Skeletal muscle cell (primary cell): Measurements from ENCODE around the gene RNPEPL1.

ENCODE experiments used
- DNase-seq: peaks from one replicate; pipeline ENCODE4 v3.0.0-alpha.2; 2010; ENCODE audit warnings: low read depth
- H3K4me3 ChIP-seq: 2 replicates; pipeline ENCODE4 v1.5.1; 2011; ENCODE audit warnings: low read depth, mild to moderate bottlenecking, control low read depth, low read length, moderate library complexity

Gene RNPEPL1

DNA sequence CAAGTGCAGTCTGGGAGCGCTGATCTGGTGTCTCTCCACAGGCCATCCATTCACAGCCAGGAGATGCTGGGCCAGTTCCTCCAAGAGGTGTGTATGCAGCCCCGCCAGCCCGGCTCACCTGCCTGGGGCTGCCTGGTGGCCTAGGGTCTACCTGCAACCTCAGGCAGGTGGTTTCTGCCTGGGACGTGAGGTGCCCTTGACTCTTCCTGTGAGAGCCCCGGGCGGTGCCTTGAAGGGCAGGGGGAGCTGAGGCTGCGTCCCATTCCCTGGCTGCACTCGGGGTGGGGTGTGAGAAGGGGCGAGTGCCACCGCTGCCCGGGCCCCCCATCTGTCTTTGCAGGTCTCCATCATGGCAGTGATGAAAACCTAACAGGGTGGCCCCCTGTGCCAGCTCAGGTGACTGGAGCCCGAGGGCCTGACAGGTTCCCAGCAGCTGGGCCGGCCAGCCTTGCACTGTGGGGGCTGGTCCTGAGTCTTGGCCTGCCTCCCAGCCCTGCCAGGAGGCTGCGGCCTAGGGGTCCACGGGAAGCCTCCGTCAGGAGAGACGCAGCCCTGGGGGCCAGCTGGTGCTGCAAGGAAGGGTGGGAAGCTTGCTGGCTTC is 30.1 kb downstream of the RNPEPL1 start:
- no peak for DNase-seq
- H3K4me3 ChIP-seq: no peak overlapping the region

GRCh38 chr2:240599141-240599583 is 30.9 kb downstream of the RNPEPL1 start:
- no peak for DNase-seq
- no peak overlapping the region for H3K4me3 ChIP-seq

DNA sequence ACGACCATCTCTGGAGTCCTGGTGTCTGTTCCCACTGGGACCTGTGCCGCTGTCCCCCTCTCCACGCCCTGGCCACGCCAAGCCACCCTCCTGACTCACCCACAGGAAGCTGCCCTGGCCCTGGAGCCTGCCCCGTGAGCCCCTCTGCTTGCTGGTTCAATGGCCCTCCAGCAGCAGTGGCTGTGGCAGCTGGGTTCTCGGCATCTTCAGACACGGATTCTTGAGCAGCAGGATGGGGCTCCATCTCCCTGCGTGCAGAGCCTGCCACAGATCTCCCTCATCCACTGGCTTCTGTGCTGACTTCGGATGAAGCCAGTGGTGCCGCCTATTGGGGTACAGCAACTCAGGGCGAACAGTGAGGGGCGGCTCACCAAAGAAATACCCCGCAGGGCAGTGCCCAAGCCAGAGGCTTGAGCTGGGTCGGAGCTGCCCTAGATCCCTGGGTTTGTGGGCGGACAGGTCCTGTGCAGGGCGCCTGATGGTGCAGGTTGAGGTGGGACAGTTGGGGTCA is 32.2 kb downstream of the RNPEPL1 start:
- DNase-seq: no peak
- no peak overlapping the region for H3K4me3 ChIP-seq

GRCh38 chr2:240601061-240601830 is 33.0 kb downstream of the RNPEPL1 start:
- DNase-seq: no peak

GRCh38 chr2:240601831-240602160 is 33.5 kb downstream of the RNPEPL1 start:
- no peak for DNase-seq
- no peak overlapping the region for H3K4me3 ChIP-seq

More at GRCh38 chr2:240601061-240601830, 33.0 kb downstream of the RNPEPL1 start:
- H3K4me3 ChIP-seq: no peak overlapping the region

- H3K4me3 ChIP-seq: no peak overlapping the region
- DNase-seq: no peak
Observed at GRCh38 chr2:240602266-240603050, 34.2 kb downstream of the RNPEPL1 start.

GRCh38 chr2:240603081-240603835 is 35.0 kb downstream of the RNPEPL1 start:
- H3K4me3 ChIP-seq: no peak overlapping the region
- DNase-seq: no peak

DNA sequence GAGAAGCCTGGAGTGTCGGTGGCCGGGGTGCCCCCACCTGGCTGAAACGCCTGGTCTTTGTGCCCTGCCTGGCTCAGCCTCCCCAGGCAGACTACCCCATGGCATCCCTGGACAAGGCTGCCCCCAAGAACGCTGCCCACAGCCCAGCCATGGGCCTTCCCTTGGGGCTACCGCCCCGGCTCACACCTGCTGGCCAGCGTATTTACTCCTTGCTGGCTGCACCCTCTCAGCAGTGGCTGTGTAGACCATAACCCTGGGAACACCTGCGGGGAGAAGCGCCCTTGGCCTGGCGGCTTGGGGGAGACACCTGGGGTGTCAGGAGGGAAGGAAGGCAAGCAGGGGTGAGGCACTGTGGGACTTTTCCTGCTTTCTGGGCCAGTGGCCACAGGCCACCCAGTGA is 35.6 kb downstream of the RNPEPL1 start:
- H3K4me3 ChIP-seq: no peak overlapping the region
- no peak for DNase-seq

DNA sequence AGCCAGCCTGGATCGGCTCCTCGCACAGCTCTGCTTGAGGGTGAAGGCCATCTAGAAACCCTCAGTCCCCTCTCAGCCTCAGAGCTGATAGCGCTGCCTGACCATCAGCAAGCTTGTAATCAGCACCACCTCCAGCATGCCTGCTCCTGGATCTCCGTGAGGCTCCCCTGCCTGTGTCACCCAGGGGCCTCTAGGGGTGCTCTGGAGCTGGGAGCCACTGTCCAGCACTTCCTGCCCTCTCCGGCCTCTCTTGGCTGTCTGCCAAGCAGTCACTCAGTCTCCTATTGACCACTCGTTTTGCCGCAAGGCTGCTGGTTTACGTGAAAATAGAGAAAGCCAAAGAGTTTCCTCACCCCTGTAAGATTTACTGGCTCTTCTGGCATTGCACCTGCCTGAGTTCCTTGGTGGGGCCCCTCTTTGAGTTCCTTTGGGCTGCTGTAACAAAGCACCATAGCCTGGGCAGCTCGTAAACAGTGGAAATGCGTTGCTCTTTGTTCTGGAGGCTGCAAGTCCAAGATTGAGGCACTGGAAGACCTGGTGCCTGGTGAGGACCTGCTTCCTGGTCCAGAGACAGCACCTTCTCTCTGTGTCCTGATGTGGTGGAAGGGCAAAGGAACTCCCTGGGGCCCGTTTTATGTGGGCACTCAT is 36.1 kb downstream of the RNPEPL1 start:
- H3K4me3 ChIP-seq: no peak overlapping the region
- no peak for DNase-seq

DNA sequence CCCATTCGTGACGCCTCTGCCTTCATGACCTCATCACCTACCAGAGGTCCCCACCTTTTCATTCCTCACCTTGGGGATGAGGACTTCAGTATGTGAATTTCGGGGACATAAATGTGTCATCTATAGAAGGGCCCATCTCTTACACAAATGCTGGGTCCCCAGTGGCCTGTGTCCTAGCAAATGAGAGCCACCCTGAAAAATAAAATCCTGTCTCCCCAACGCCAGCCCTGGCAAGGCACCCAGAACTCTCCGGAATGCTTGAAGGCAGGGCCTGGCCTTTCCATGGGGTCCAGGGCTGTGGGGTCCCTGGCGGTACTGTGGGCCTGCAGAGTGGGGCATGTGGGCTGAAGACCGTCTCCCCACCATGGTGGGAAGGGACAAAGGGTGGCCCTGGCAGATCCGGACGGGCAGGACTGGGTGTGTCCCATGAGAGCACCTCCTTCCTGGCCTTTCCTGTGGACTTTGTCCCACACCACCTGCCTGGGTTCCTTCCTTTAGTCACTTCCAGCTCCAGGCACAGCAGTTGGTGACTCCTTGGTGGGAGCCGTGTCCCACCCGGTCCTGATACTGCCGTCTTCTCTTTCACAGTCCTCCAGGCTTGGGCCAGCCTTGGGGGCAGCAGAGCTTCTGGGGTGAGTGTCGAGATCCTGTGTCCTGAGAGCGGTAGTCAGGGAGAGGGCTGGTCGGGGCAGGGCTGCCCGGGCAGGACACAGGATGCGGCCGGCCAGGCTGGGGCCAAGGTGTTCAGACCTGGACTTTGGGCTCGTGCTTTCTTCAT is 36.8 kb downstream of the RNPEPL1 start:
- no peak overlapping the region for H3K4me3 ChIP-seq
- DNase-seq: no peak

GRCh38 chr2:240605867-240606743 is 37.8 kb downstream of the RNPEPL1 start:
- no peak for DNase-seq

GRCh38 chr2:240611601-240612210 is 43.4 kb downstream of the RNPEPL1 start:
- no peak overlapping the region for H3K4me3 ChIP-seq
- no peak for DNase-seq

More at GRCh38 chr2:240605867-240606743, 37.8 kb downstream of the RNPEPL1 start:
- H3K4me3 ChIP-seq: no peak overlapping the region

DNA sequence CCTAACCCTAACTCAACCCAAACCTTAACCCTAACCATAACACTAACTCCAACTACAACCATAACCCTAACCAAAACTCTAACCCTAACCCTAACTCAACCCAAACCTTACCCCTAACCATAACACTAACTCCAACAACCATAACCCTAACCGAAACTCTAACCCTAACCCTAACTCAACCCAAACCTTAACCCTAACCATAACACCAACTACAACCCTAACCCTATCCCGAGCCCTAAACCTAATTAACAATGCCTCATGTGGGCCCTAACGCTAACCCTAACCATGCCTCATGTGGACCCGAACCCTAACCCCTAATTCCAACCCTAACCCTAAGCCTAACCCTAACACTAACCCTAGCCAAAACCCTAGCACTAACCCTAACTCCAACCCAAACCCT is 45.5 kb downstream of the RNPEPL1 start:
- DNase-seq: no peak
- no peak overlapping the region for H3K4me3 ChIP-seq

- no peak for DNase-seq
- H3K4me3 ChIP-seq: no peak overlapping the region
Observed at GRCh38 chr2:240614391-240614790, 46.1 kb downstream of the RNPEPL1 start.

- no peak for DNase-seq
- no peak overlapping the region for H3K4me3 ChIP-seq
Observed at GRCh38 chr2:240615396-240615795, 47.1 kb downstream of the RNPEPL1 start.

DNA sequence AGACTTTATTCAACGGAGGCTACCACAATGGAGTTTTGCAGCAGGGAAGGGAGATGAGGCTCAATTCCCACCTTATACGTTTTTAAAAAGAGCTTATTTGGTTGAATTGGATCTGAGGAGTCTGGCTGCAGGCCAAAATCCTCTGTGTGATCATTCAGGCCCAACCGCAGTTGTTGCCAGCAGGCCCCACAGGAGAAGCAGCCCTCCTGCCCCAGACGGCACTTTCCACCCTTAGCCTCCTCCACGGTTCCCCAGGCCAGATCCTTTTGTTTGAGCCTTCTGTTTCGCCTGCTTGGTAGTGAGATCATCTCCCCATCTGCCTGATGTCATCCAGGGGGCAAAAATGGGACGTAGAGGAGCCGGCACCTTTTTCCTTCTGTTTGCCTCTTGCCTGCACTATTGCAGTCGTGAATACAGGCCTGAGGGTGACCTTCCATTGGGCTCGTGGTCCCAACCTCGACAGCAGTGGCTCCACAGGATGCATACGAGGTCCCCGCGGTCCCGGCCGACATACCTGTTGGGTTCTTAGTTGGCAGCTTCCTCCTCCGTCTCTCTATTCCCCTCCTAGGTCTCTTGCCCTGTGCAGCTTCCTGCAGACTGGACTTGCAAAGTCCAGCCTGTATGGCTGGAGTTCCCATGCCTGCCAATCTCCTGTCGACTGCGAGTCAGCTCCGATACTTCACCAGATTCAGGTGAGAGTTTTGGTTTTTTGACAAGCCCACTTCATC is 47.7 kb downstream of the RNPEPL1 start:
- no peak overlapping the region for H3K4me3 ChIP-seq
- DNase-seq: no peak
